H1 (cell line): Measurements from ENCODE around the gene CYB561D2.

Source experiments
- ATF3 ChIP-seq: IDR thresholded peaks from 2 replicates; pipeline ENCODE4 v1.6.1; 2011; ENCODE audit warnings: low read depth, mild to moderate bottlenecking, low read length; ENCODE audit not compliant: insufficient read depth
- EP300 ChIP-seq, 2 experiments: IDR thresholded peaks; 1 replicate in 1 of 2; 2 replicates in 1 of 2; pipeline ENCODE4 v1.6.1; 2011 to 2012; ENCODE audit warnings: low read depth in 2 of 2, low read length in 2 of 2, mild to moderate bottlenecking in 2 of 2, borderline replicate concordance in 1 of 2, inconsistent platforms in 1 of 2, moderate library complexity in 1 of 2
- JUN ChIP-seq: IDR thresholded peaks from 2 replicates; pipeline ENCODE4 v1.6.1; 2011; ENCODE audit warnings: low read depth, mild to moderate bottlenecking, improper control_type of control experiment, low read length
- MAX ChIP-seq: IDR thresholded peaks from 2 replicates; pipeline ENCODE4 v1.6.1; 2012; ENCODE audit warnings: inconsistent platforms
- POLR2A ChIP-seq, 2 experiments: IDR thresholded peaks; 1 replicate in 1 of 2; 2 replicates in 1 of 2; pipeline ENCODE4 v1.6.1; 2011; ENCODE audit warnings: low read depth in 2 of 2, low read length in 2 of 2, mild to moderate bottlenecking in 2 of 2; ENCODE audit errors: control extremely low read depth in 1 of 2
- RBBP5 ChIP-seq: IDR thresholded peaks from 2 replicates; pipeline ENCODE4 v1.7.1; 2012; ENCODE audit warnings: low read depth, mild to moderate bottlenecking, inconsistent platforms, low read length, moderate library complexity, borderline replicate concordance
- SUZ12 ChIP-seq: fragments of 200-600 bp; sonication (generic); IDR thresholded peaks from 2 replicates; pipeline ENCODE4 v1.6.1; 2012; ENCODE audit warnings: mild to moderate bottlenecking, inconsistent platforms, low read length, moderate library complexity, mixed read lengths

DNA sequence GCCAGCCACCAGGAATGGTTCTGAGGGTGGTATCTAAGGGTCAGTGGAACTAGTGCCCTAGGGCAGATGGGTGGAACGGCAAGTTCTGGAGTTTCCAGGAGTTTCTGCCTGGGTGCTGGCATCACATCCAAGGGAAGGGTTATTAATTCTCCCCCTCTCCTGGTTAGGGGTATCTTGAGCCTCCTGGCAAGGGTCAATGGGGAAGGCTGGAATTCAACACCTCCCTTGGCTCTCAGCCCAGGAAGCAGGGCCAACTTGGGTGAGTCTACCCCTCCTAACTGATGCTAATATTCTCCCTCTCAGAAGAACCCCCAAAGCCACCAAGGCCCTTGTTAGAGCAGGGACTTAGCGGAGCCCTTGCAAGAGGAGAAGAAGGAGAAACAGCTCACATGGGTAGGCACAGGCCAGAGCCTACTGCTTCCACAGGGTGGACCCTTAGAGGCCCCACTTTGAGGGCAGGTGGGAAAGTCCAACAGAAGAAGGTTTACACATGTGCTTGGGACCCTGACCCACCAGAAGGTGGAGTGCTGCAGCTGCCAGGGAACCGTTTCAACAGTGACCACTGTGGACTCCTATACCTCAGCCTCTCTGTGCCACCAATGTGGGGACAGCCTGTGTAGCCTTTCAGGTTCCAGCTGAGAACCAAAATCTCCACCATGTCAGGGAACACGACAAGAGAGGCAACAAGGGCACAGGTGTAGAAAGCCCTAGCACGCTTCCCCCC is 5.3 kb downstream of the CYB561D2 start:
- TF ChIP-seq MAX, result no peak
- no peak for TF ChIP-seq JUN
- TF ChIP-seq SUZ12, result no peak
- no peak for TF ChIP-seq ATF3
- TF ChIP-seq EP300 (IDR thresholded peaks at IDR 0.05; ENCODE audit: borderline replicate concordance in 1 of 2, low read depth in 2 of 2, low read length in 2 of 2), result no peak
- no peak for TF ChIP-seq POLR2A (IDR thresholded peaks at IDR 0.05; ENCODE audit: control extremely low read depth in 1 of 2, low read depth in 2 of 2, low read length in 2 of 2)
- TF ChIP-seq RBBP5, result no peak
